A549 treated with AZD2906 at 1 μM for 4 hours (cell line): Measurements from ENCODE around the gene ZSCAN12. TPM values are rescaled to one million over a fixed set of nuclear protein-coding genes. Genes with fewer than 3 reads are reported as not detected.

ENCODE experiments used
- total RNA-seq: library from RNA; stranded (reverse); fragments of 200-300 nt; extraction: Qiagen RNA extraction; gene quantifications from 5 replicates; pipeline ENCODE4 v1.2.3, GENCODE V29; 2022

Gene ZSCAN12
- total RNA-seq, result 1.3 to 1.9 TPM (median 1.6 TPM) in 5 replicates

DNA sequence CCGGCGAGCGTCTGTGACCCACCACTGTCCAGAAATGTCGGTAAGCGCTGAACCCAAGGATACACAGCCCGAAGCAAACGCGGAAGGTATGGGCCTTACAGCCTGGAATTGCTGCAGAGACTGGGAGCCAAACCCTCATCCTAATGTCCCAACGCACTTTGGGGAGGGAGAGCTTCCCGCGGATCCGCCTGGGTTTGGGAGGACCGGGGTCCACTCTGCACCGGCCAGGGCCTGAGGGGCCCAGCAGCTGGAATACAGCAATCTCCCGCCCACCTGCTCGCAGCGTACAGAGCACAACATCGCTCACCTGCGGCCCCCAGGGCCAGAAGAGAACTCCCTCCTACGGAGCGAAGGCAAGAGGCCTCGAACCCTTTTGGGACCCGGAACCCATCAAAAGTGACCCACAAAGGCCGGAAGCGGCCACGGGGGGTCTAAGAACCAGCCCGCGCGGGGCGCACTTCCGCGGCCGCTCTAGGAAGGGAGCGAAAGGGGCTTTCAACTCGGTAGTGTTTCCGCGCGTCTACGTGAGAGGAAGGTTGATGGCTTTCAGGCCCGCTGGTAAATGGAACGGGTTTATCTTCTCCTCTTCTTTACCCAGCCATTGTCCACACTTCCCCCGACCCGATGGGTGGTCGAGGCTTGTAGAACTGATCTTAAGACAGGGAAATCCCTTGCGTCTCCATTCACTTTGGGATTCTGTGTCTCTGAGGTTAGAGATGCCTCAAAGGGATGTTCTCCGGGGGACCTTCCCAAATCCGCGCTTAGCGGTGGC is at the start of gene ZSCAN12:
ZSCAN12 (minus strand) TSS at position 398 of the 772 bp plus-strand sequence. CDS start 1,342 bp downstream, outside the sequence.

GRCh38 chr6:28443112-28443773 is 43.7 kb upstream of the ZSCAN12 start, which contains the start of gene ZSCAN23:
Gene ZSCAN23, minus strand, starts transcription at chr6:28443491. Its CDS starts 7,225 bp downstream, at chr6:28436266.

DNA sequence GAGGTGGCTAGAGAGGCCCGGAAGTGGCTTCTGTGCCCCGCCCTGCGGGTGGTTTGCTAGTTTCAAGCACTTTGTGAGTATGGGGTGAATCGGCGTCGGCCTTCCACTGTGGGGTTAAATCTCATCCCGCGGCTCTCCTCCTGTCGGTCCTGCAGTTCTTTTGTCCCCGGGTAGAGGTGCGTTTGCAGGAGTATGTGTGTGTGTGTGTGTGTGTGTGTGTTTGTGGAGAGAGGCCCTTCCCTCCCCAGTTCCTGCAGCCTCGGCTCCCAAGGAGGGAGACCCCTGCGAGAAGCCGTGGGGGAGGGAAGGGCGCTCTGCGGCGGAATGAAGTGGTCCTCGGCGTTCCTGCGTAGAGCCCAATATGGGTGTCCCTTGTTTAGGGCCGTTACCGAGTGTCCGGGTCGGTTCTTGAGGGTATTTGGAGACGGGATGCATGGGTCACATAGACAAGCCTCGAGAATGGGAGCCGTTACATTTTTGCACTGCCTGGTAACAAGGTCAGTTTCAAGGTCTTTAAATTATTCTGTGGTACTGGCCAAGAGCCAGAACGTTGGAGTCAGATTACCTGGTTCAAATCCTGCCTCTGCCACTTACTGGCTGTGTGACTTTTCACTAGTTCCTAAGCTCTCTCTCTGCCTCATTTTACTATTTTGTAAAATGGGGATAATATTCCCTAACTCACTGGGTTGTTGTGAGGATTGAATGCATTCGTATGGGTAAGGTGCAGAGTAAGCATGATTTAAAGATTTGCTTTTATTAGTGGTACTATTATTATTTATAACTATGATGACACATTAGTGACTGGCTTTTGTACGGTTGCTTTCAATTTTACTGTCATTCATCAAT is 49.4 kb downstream of the ZSCAN12 start, which contains the start of gene ZKSCAN3:
ZKSCAN3 (plus strand) TSS at position 56 of the 846 bp plus-strand sequence. CDS start 9,640 bp downstream, outside the sequence.

DNA sequence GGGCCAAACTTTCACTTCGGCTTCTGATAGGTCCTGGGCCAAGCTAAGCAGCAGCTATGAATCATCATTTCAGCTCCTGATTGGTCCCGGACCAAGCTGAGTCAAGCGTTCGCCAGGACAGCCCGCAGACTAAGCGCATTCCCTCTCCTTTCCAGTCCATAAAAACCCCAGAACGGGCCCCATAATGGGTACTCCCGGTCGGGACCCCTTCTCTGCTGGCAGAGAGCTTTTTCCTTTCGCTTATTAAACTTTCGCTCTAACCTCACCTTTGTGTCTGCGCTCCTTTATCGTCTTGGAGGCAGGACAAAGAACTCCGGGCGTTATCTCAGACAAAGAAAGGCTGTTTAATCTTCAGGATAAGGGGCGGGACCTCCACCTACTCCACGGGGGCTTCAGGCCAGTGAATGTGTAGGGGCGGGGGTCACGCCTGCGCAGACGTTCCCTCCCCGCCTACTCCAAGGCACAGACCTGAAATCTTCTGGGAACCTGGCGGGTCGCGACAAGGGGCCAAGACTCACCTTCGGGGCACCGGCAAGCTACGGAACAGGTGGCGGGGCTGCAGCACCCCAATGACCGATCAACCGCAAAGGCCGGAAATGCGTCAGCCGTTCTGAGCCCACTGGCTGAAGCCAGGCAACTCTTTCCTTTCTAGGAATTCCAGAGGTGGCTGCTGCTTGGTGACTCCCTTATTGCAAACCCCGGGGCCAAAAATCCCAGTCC is 63.8 kb downstream of the ZSCAN12 start, which contains the start of gene ZSCAN31:
ZSCAN31 (minus strand) TSS at position 585 of the 720 bp plus-strand sequence. CDS start 6,465 bp downstream, outside the sequence.

Other genes starting within 250 kb of the ZSCAN12 start
- gene ZSCAN9, start 174.5 kb downstream of the ZSCAN12 start, total RNA-seq, result 6.1 to 8.0 TPM (median 6.8 TPM) in 5 replicates
- gene ZKSCAN4, start 147.5 kb downstream of the ZSCAN12 start, total RNA-seq, result 2.6 to 2.7 TPM (median 2.7 TPM) in 5 replicates
- gene NKAPL, start 140.4 kb downstream of the ZSCAN12 start, total RNA-seq, result not detected in 5 replicates
- 3.6 to 5.4 TPM (median 4.2 TPM) in 5 replicates for gene ZSCAN26, start 132.6 kb downstream of the ZSCAN12 start, total RNA-seq
- gene PGBD1, start 118.2 kb downstream of the ZSCAN12 start, total RNA-seq, result 4.1 to 5.4 TPM (median 4.7 TPM) in 5 replicates
- 1.5 to 2.2 TPM (median 1.8 TPM) in 5 replicates for gene ZSCAN31, start 63.6 kb downstream of the ZSCAN12 start, total RNA-seq
- gene ZKSCAN3, start 49.8 kb downstream of the ZSCAN12 start, total RNA-seq, result 1.4 to 1.9 TPM (median 1.7 TPM) in 5 replicates
- gene ZSCAN23, start 43.7 kb upstream of the ZSCAN12 start, total RNA-seq, result not detected in 5 replicates
- gene GPX6, start 116.0 kb upstream of the ZSCAN12 start, total RNA-seq, result not detected in 5 replicates
- gene GPX5, start 126.1 kb upstream of the ZSCAN12 start, total RNA-seq, result not detected in 5 replicates